GM19351 (cell line): ENCODE results near the gene CLSTN2.

ENCODE experiments used
- ATAC-seq: cut with Tn5 transposase; IDR thresholded peaks from one replicate; pipeline ENCODE4 v1.9.1; 2021; ENCODE audit warnings: mild to moderate bottlenecking, moderate library complexity; ENCODE audit not compliant: unreplicated experiment

CLSTN2 gene

GRCh38 chr3:139935016-139935865, at the start of gene CLSTN2:
Gene CLSTN2 (plus strand): TSS chr3:139935185.
- ATAC-seq = peak; percentile 73

- ATAC-seq = no peak
Measured at GRCh38 chr3:139887431-139887830, 47.6 kb upstream of the CLSTN2 start.

GRCh38 chr3:139888561-139889140, 46.3 kb upstream of the CLSTN2 start:
- ATAC-seq = no peak

- no peak for ATAC-seq
Measured at GRCh38 chr3:139893267-139893962, 41.6 kb upstream of the CLSTN2 start.

- no peak for ATAC-seq
Measured at GRCh38 chr3:139893963-139894642, 40.9 kb upstream of the CLSTN2 start.

GRCh38 chr3:139894643-139894989, 40.4 kb upstream of the CLSTN2 start:
- no peak for ATAC-seq

GRCh38 chr3:139897759-139898158, 37.2 kb upstream of the CLSTN2 start:
- no peak for ATAC-seq

- ATAC-seq = no peak
Measured at GRCh38 chr3:139906418-139906817, 28.6 kb upstream of the CLSTN2 start.

- no peak for ATAC-seq
Measured at GRCh38 chr3:139909811-139910210, 25.2 kb upstream of the CLSTN2 start.

- ATAC-seq = no peak
Measured at GRCh38 chr3:139916271-139916670, 18.7 kb upstream of the CLSTN2 start.

- ATAC-seq = no peak
Measured at GRCh38 chr3:139917226-139917785, 17.7 kb upstream of the CLSTN2 start.

- ATAC-seq = no peak
Measured at GRCh38 chr3:139928708-139929505, 6.1 kb upstream of the CLSTN2 start.

GRCh38 chr3:139930211-139930610, 4.8 kb upstream of the CLSTN2 start:
- ATAC-seq = no peak

GRCh38 chr3:139933766-139934165, 1.2 kb upstream of the CLSTN2 start:
- no peak for ATAC-seq

GRCh38 chr3:139934613-139935015, 371 bp upstream of the CLSTN2 start:
- ATAC-seq = peak; percentile 51

- no peak for ATAC-seq
Measured at GRCh38 chr3:139935866-139936817, 1.2 kb downstream of the CLSTN2 start.

GRCh38 chr3:139937674-139938279, 2.8 kb downstream of the CLSTN2 start:
- no peak for ATAC-seq

- ATAC-seq = no peak
Measured at GRCh38 chr3:139939681-139940190, 4.8 kb downstream of the CLSTN2 start.
